Transverse colon (tissue), 4 donors: ENCODE measurements around the gene UFSP2. TPM values are rescaled to one million over a fixed set of nuclear protein-coding genes. Genes with fewer than 3 reads are reported as not detected.

ENCODE experiments used
- DNase-seq: peaks from one replicate; pipeline ENCODE4 v3.0.0-alpha.2; 2019
- H3K27ac ChIP-seq, 4 donors: fragments of 200-600 bp; sonication (generic); 2 replicates each; pipeline ENCODE4 v1.5.1; 2016 to 2018; ENCODE audit warnings: inconsistent platforms in 4 of 4
- H3K27me3 ChIP-seq: fragments of 200-600 bp; sonication (generic); 2 replicates; pipeline ENCODE4 v1.5.1; 2017; ENCODE audit warnings: inconsistent platforms
- H3K36me3 ChIP-seq, 4 donors: fragments of 200-600 bp; sonication (generic); 2 replicates each; pipeline ENCODE4 v1.5.1; 2017 to 2019; ENCODE audit warnings: inconsistent platforms in 4 of 4
- H3K4me1 ChIP-seq, 4 donors: fragments of 200-600 bp; sonication (generic); 2 replicates each; pipeline ENCODE4 v1.5.1; 2017 to 2020; ENCODE audit warnings: inconsistent platforms in 4 of 4
- H3K4me3 ChIP-seq, 4 donors: fragments of 200-600 bp; sonication (generic); 1 replicate in 1 of 4; 2 replicates in 3 of 4; pipeline versions ENCODE4 v1.5.1 to v1.6.1; 2017 to 2019; ENCODE audit warnings: inconsistent platforms in 4 of 4
- H3K9me3 ChIP-seq, 2 donors: fragments of 200-600 bp; sonication (generic); 2 replicates each; pipeline ENCODE4 v1.5.1; 2017 to 2019; ENCODE audit warnings: inconsistent platforms in 2 of 2
- EP300 ChIP-seq: sonication (generic); formaldehyde crosslinking; IDR thresholded peaks from one replicate; pipeline ENCODE4 v1.6.1; 2017; ENCODE audit warnings: antibody characterized with exemption, low read depth
- POLR2A ChIP-seq: fragments of 450-650 bp; IDR thresholded peaks from one replicate; pipeline ENCODE4 v1.6.1; 2016; ENCODE audit warnings: antibody characterized with exemption, mild to moderate bottlenecking, moderate library complexity
- POLR2AphosphoS5 ChIP-seq, 3 donors: sonication (generic); formaldehyde crosslinking; IDR thresholded peaks; one replicate each; pipeline ENCODE4 v1.6.1; 2016; ENCODE audit warnings: antibody characterized with exemption in 3 of 3
- WGBS, 2 donors: methylation state at CpG; one replicate each; pipeline ENCODE4 v1.1.5; 2018; ENCODE audit warnings: low coverage in 1 of 2; 5-methylcytosine and 5-hydroxymethylcytosine counted together
- in situ Hi-C, 4 donors: fragments of 200-750 bp; cut with MboI; loops; one replicate each; pipeline versions ENCODE4 v1.15.0 to v1.15.1; 2017; ENCODE audit warnings: low sequenced_read_pairs in 3 of 4, low pct_ligation_motif_present in 1 of 4, low pct_unique_long_range_greater_than_20kb in 1 of 4
- intact Hi-C: fragments of 100-400 bp; cut with DNase I; formaldehyde crosslinking; loops from one replicate; pipeline ENCODE4 v1.15.1; 2023; ENCODE audit warnings: low total_unique reads
- total RNA-seq, 4 donors: library from RNA; depleted of rRNA; stranded (reverse); fragments of >200 nt; gene quantifications; one replicate each; pipeline ENCODE4 v1.1.0, GENCODE V29; 2016
- TF ChIP-seq, protein P1 (sequence below), 5 experiments: fragments of 200-600 bp in 3 of 5; fragments of 450-650 bp in 2 of 5; sonication (generic) in 3 of 5; IDR thresholded peaks; 1 replicate in 2 of 5; 2 replicates in 3 of 5; pipeline ENCODE4 v1.5.1; 2016 to 2017; ENCODE audit warnings: antibody characterized with exemption in 5 of 5, inconsistent platforms in 3 of 5, mild to moderate bottlenecking in 2 of 5, moderate library complexity in 1 of 5

The UFSP2 gene
- total RNA-seq, 4 donors from 2014 or later = 5.2 to 48.4 (median 21.5) TPM

DNA sequence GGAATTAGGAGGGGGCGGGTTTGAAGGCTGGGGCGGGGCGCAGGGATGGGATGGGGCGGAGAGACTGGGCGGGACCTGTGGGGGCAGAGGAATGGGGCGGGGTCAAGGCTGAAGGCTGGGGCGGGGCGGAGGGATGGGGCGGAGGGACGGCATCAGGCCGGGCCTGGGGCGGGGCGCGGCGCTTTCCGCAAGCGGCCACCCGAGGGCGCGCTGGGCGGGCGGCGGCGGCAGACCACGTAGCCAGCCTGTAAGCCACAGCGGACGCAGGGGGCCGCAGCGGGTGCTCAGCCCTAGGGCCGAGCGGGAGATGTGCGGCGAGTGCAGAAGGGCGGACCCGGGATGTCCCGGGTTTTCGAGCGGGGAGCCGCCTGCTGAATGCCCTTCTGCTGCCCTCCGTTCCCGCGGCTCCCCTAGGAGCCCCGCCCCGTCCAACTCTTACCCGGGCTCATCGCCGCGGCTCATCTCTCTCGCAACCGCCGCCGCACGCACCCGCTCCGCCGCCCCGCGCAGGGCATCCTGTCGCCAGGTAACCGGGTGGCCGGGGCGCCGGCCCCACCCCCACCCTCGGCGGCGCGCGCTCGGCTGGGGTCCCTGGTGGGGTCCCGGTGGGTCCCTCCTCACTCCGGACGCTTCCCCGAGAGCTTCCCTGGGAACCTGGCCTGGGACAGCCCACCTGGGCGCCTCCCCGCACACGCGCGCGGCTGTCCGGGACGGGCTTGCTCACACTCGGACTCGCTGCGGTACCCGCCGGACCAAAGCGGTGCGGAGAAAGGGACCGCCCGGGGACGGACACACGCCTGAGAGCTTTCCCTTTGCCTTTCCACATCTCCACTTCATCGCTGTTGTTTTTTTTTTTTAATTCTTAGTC, 45.7 kb upstream of the UFSP2 start, which contains the start of gene CCDC110:
Gene CCDC110, minus strand, starts transcription at position 499 of the 868 bp plus-strand sequence. Its CDS starts 50 bp downstream, at position 449.
- H3K27ac ChIP-seq = peak within 1 kb of the TSS; percentile 69 to 78 (median 75)
- H3K27me3 ChIP-seq = no peaks in the 10 kb centered on the region
- in situ Hi-C loops = loop anchor here in 1 of 4 donors (10.0 kb wide), 1 partner anchor 123 kb away; no protein-coding TSS in a partner anchor
- H3K4me3 ChIP-seq = peak within 1 kb of the TSS; percentile 62 to 83 (median 74)
- H3K9me3 ChIP-seq = no peaks in the 10 kb centered on the region
- H3K4me1 ChIP-seq = peaks cover 0 to 14% (median 8%) of the 10 kb centered on the region in 4 donors
- TF ChIP-seq POLR2AphosphoS5 (IDR thresholded peaks at IDR 0.05) (peak in 2 of 3 donors; percentile 62 to 63), POLR2A (no peak)
- TF ChIP-seq, protein P1, sequence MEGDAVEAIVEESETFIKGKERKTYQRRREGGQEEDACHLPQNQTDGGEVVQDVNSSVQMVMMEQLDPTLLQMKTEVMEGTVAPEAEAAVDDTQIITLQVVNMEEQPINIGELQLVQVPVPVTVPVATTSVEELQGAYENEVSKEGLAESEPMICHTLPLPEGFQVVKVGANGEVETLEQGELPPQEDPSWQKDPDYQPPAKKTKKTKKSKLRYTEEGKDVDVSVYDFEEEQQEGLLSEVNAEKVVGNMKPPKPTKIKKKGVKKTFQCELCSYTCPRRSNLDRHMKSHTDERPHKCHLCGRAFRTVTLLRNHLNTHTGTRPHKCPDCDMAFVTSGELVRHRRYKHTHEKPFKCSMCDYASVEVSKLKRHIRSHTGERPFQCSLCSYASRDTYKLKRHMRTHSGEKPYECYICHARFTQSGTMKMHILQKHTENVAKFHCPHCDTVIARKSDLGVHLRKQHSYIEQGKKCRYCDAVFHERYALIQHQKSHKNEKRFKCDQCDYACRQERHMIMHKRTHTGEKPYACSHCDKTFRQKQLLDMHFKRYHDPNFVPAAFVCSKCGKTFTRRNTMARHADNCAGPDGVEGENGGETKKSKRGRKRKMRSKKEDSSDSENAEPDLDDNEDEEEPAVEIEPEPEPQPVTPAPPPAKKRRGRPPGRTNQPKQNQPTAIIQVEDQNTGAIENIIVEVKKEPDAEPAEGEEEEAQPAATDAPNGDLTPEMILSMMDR (IDR thresholded peaks at IDR 0.05) = peak; percentile 30 to 84 (median 57)
- H3K36me3 ChIP-seq = no peaks in the 10 kb centered on the region
- WGBS, 2 donors = 0 to 1% methylated on average over 11 to 45 of the region's 93 CpGs
- peak; percentile 98 for DNase-seq
- intact Hi-C loops = loop anchor here (1.0 kb wide), 1 partner anchor 125 kb away; no protein-coding TSS in a partner anchor

DNA sequence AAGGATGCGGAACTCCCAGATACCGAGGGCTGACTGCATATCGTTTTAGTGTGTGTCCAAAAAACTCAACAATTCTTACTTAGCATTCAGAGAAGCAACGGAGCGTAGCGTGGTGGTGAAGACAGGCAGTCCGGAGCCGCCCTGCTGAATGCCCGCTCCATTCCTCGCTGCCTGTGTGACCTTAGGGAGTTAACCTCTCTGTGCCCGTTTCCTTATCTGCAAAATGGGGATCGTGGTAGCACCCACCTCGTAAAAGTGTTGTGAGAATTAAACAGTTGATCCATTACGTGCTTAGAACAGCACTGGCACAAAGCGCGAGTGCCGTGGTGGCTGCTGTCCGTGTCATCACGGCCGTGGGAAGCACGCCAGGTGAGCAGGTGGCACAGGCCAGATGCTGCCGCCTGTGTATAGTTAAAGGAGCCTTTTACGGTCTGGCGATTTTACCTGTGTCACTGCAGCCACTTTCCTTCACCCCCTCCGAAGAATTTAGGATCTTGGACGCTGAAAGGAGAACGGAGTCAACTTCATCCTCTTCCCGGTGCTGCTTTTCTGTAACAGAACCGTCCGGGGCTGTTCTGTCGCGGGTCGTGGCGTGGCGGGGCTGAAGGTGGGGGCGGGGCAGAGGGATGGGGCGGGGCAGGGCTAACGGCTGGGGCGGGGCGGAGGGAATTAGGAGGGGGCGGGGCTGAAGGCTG, 44.9 kb upstream of the UFSP2 start:
- no peaks in the 10 kb centered on the region for H3K9me3 ChIP-seq
- peak in 1 of 3 donors; percentile 27 for TF ChIP-seq POLR2AphosphoS5 (IDR thresholded peaks at IDR 0.05)
- TF ChIP-seq, protein P1 (IDR thresholded peaks at IDR 0.05) = no peak
- in situ Hi-C loops (loop anchor here in 1 of 4 donors (10.0 kb wide), 1 partner anchor 124 kb away; no protein-coding TSS in a partner anchor), intact Hi-C loops (loop anchor here (1.0 kb wide), 1 partner anchor 126 kb away; no protein-coding TSS in a partner anchor)
- H3K27me3 ChIP-seq = no peaks in the 10 kb centered on the region
- peak; percentile 73 for DNase-seq
- H3K36me3 ChIP-seq = no peaks in the 10 kb centered on the region
- 5 to 20% methylated on average over 1 to 27 of the region's 41 CpGs for WGBS, 2 donors
- H3K4me3 ChIP-seq = peak overlapping the region; percentile 28 to 58 (median 38)
- peaks cover 0 to 14% (median 8%) of the 10 kb centered on the region in 4 donors for H3K4me1 ChIP-seq
- peak overlapping the region; percentile 55 to 71 (median 67) for H3K27ac ChIP-seq

- DNase-seq = peak; percentile 20
- in situ Hi-C loops = loop anchor here in 1 of 4 donors (10.0 kb wide), 1 partner anchor 125 kb away; no protein-coding TSS in a partner anchor
- intact Hi-C loops = loop anchor here (5.0 kb wide), 1 partner anchor 1163 kb away; no protein-coding TSS in a partner anchor
- no peaks in the 10 kb centered on the region for H3K27me3 ChIP-seq
- no peak for TF ChIP-seq POLR2A
- TF ChIP-seq POLR2AphosphoS5 (IDR thresholded peaks at IDR 0.05) = no peak
- TF ChIP-seq EP300 = no peak
- TF ChIP-seq, protein P1 (IDR thresholded peaks at IDR 0.05) = no peak
- peaks cover 0 to 14% (median 8%) of the 10 kb centered on the region in 4 donors for H3K4me1 ChIP-seq
- H3K36me3 ChIP-seq = no peaks in the 10 kb centered on the region
- H3K27ac ChIP-seq = no peak overlapping the region
- H3K9me3 ChIP-seq = no peaks in the 10 kb centered on the region
- 60 to 75% methylated on average over 1 to 9 of the region's 9 CpGs for WGBS, 2 donors
- H3K4me3 ChIP-seq = no peak overlapping the region
Observed at GRCh38 chr4:185469580-185470154, 43.9 kb upstream of the UFSP2 start.
